ENCODE results near the gene TMEM30A. TPM values are rescaled to one million over a fixed set of nuclear protein-coding genes. Genes with fewer than 3 reads are reported as not detected.

The TMEM30A gene
- total RNA-seq, 1 donor from 2014 or later: 178 TPM

- intact Hi-C loops (cut with DNase I): no loop called here
- no peak for TF ChIP-seq CTCF (IDR thresholded peaks at IDR 0.05)
Measured at GRCh38 chr6:75291744-75292143, 7.2 kb upstream of the TMEM30A start.

GRCh38 chr6:75291331-75291730 is 6.7 kb upstream of the TMEM30A start:
- Histone ChIP-seq H3K27ac (no peak overlapping the region), H3K4me3 (no peak overlapping the region), H3K9me3 (no peaks in the 10 kb centered on the region), H3K27me3 (ENCODE audit: low read depth) (no peaks in the 10 kb centered on the region), H3K4me1 (peaks cover 7% of the 10 kb centered on the region), H3K36me3 (no peaks in the 10 kb centered on the region)
- no peak for DNase-seq
- no peak for ATAC-seq
- intact Hi-C loops (cut with DNase I): no loop called here
- no peak for TF ChIP-seq CTCF (IDR thresholded peaks at IDR 0.05)

More at GRCh38 chr6:75291744-75292143, 7.2 kb upstream of the TMEM30A start:
- no peaks in the 10 kb centered on the region for H3K27me3 ChIP-seq (ENCODE audit: low read depth)
- no peaks in the 10 kb centered on the region for H3K36me3 ChIP-seq
- no peak overlapping the region for H3K27ac ChIP-seq
- H3K4me3 ChIP-seq: no peak overlapping the region
- ATAC-seq (no peak), DNase-seq (no peak)
- H3K9me3 ChIP-seq: no peaks in the 10 kb centered on the region
- H3K4me1 ChIP-seq: peaks cover 5% of the 10 kb centered on the region

- Histone ChIP-seq H3K9me3 (no peaks in the 10 kb centered on the region), H3K4me1 (peaks cover 16% of the 10 kb centered on the region), H3K27ac (no peak overlapping the region), H3K27me3 (ENCODE audit: low read depth) (no peaks in the 10 kb centered on the region), H3K4me3 (no peak overlapping the region), H3K36me3 (no peaks in the 10 kb centered on the region)
- TF ChIP-seq CTCF (IDR thresholded peaks at IDR 0.05): no peak
- ATAC-seq (peak; percentile 44 to 46), DNase-seq (no peak)
- intact Hi-C loops (cut with DNase I): no loop called here
Measured at GRCh38 chr6:75290136-75290945, 5.7 kb upstream of the TMEM30A start.

GRCh38 chr6:75288023-75288422 is 3.4 kb upstream of the TMEM30A start:
- no peak for ATAC-seq
- Histone ChIP-seq H3K9me3 (no peaks in the 10 kb centered on the region), H3K4me3 (no peak overlapping the region), H3K27ac (no peak overlapping the region), H3K4me1 (peaks cover 17% of the 10 kb centered on the region), H3K36me3 (no peaks in the 10 kb centered on the region), H3K27me3 (ENCODE audit: low read depth) (no peaks in the 10 kb centered on the region)
- intact Hi-C loops (cut with DNase I): no loop called here
- TF ChIP-seq CTCF (IDR thresholded peaks at IDR 0.05): no peak
- DNase-seq: no peak

GRCh38 chr6:75287424-75287823 is 2.8 kb upstream of the TMEM30A start:
- intact Hi-C loops (cut with DNase I): no loop called here
- no peak for DNase-seq
- no peak overlapping the region for H3K27ac ChIP-seq

More at GRCh38 chr6:75287424-75287823, 2.8 kb upstream of the TMEM30A start:
- Histone ChIP-seq H3K4me3 (no peak overlapping the region), H3K9me3 (no peaks in the 10 kb centered on the region), H3K27me3 (ENCODE audit: low read depth) (no peaks in the 10 kb centered on the region), H3K36me3 (no peaks in the 10 kb centered on the region), H3K4me1 (peaks cover 23% of the 10 kb centered on the region)
- no peak for TF ChIP-seq CTCF (IDR thresholded peaks at IDR 0.05)
- ATAC-seq: no peak
